Stimulated activated CD8-positive, alpha-beta memory T cell treated with anti-CD3 and anti-CD28 coated beads, Interleukin-4, amount 100 ng/mL, for 48 hours (primary cell): Measurements from ENCODE around the gene GUCA2A.

Source experiments
- DNase-seq: peaks from one replicate; pipeline ENCODE4 v3.0.0-alpha.2; 2020

Gene GUCA2A

DNA sequence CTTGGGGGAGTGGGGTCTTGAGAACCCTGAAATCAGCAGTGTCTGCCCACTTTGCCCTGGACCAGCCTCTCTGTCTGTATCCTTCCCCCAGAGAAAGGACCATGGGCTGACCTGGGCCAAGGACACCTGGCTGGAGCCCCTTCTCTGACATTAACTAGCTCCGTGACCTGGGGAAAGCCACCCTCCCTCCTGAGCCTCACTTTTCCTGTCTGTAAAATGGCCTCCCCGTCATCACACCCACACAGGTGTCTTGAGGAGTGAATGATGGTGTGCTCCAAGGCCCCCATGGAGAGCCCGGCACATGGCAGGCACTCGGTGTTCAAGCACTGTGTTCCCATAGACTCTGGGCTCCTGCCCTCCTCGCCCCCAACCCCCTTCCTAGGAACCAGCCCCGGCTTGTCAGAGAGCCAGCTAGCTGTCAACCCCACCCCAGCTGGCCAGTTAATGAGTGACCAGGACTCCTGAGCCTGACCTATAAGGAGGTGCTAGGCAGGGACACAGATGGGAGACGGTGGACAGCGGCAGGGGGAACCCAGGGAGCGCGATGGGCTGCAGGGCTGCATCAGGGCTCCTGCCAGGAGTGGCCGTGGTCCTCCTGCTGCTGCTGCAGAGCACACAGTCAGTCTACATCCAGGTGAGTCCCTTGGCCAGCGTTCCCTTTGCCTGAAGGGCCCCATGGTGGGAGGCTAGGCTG, 11.5 kb downstream of the GUCA2A start, which contains the start of gene GUCA2B:
GUCA2B (plus strand) TSS at position 504 of the 694 bp plus-strand sequence; CDS start at position 545, 41 bp downstream.
- no peak for DNase-seq

DNA sequence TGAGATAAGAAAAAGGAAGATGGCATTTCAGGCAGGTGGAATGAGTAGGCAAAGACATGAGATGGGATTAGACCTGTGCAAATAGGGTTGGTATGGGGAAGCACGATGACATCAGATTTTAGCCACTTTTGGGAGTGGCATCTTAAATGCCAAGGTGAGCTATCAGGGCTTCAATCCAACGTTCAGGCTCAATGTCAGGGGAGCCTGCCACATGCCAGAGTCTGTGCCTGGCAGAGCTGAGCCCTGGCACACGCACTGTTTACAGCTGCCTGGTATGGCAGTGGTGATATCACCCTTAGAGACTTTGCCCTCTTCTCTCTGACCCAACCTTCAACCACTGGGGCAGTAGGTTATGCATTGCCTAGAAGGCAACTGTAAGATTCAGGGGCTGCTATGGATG, 12.4 kb downstream of the GUCA2A start:
- DNase-seq = no peak

DNA sequence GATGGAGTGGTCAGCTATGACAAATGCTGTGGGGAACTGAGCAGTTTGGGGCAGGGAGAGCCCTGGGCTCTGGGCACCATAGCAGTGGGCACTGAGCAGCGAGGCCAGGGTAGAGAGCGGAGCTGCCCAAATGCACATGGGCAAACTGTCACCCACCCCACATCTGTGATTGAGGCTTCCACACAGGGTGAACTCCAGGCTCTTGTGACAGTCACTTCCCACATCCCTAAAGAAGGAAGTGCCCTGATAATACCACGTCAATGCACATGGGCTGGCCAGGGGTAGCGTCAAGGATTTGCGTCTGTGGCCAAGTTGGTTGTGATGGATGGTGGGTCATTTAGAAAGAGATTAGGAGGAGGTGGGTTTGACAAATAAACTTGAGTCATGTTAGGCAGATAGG, 13.9 kb downstream of the GUCA2A start:
- no peak for DNase-seq

DNA sequence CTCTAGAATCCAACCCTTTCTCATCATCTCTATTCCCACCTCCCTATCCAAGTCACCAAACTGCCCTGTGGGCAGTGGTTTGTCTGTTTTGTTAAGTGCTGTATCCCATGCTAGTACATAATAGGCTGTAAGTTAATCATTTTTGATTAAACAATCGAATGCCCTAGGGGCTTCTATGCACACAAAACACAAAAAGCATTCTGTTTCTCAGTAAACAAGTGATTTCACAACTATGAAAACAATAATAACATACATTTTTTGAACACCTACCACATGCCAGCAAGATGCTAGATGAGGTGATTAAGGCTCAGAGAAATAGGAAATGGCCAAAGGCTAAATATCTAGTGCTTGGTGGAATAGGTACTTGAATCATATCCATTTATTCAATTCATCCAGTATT, 16.4 kb downstream of the GUCA2A start:
- DNase-seq = no peak

DNA sequence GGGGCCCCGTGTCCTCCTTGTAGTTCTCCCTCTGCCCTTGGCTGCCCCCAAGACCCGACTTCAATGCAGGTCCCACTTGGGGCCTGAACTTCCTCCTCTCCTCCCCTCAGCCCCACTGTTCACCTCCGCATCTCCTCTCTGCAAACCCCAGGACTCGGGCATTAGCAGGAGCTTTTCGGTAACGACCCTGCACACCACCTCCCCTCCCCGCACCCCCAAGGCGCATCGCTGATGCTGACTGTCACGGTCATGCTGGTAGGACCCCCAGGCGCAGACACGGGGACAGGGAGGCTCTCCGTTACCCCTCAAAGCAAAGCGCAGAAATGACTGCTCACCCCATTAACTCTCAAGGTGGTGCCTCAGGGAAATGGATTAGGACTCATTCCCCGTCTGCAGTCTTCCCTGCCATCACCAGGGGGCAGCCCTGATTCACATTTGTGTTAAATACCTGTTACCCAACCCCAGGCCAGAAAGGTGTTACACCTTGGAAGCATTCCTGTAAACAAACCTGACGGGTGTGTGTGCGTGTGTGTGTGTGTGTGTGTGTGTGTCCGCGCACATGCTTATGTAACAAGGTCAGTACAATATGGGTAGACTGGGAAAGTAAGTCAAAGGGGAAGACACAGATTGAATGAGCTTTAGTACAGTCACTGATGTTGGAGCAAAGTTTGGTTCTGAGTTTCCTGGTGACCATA, 17.8 kb downstream of the GUCA2A start:
- peak; percentile 84 for DNase-seq

DNA sequence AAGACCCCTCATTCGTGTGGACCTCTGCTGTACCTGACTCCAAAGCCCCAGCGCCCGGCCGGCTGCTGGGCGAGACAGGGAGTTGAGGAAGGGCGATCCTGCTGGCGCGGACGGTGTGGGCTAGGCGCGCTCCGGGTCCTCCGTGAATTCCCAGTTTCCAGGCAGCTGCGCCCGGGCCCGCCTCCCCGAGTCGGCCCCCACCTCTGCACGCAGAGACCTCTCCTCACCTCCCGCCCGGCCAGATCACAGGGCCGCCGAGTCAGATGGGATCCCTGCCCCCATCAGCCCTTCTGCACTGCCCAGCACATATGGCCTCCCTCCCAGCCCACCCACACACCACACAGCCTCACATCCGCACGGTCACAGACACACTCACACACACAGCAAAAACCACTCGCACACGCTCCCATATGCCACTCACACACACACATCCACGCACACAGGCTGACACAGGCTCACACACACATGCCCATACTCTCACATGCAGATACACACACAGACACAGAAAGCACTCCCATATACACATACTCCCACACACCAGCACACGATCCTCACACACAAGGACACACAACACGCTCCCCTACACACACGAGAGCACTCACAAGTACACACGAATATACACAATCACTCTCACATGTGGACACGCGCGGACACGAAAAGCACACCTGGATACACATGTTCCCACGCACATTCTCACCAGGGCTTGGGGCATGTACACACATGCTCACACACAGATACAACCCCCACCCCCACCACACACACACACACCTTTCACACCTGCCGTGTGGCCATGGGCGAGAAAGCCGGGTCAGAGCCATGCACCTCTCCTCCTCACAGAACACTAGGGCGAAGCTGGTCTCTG, 18.6 kb downstream of the GUCA2A start:
- no peak for DNase-seq

DNA sequence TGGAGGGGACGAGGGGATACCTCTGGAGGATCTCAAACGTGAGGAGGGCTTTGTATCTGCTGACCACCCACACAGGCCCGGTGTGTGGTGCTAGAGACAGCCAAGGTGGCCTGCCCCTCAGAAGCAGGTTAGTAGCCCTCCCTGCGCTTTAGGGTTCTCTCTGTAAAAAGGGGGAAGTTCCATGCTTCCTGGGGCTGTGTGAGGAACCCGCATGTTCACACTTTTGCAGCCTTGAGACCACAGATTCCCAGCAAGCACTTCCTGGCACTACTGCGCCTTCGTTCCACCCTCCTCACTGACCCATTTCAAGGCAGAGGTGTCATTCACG, 19.2 kb downstream of the GUCA2A start:
- DNase-seq = no peak

DNA sequence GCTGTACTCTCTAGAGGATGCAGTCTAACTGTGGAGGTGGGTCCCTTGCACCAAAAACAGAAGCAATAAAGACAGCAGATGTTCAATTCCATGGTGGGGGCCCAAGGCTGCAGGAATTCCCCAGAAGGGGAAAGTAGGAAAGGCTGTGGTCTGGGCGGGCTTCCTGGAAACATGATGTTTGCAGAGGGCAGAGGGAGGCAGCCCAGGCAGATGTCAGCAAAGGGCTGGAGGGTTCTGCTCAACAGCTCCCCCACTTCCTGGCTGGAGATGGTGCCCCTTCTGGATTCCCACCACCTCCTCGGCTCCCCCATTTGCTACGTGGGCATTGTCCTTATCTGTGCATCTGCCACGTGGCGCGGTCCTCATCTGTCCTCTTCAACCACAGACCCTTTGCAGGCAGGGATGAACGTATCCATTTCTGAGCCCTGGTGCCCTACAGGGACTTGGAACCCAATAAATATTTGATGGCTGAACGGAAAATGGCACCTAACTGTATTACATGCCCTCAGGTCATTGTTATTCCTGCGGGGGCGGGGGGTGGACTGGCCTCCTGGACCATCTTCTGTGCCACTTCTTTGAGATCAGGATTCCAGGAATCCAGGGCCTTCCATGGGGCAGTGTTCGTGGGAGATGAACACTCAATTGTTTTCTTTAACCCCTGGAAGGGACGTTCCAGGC, 19.7 kb downstream of the GUCA2A start:
- DNase-seq = no peak

DNA sequence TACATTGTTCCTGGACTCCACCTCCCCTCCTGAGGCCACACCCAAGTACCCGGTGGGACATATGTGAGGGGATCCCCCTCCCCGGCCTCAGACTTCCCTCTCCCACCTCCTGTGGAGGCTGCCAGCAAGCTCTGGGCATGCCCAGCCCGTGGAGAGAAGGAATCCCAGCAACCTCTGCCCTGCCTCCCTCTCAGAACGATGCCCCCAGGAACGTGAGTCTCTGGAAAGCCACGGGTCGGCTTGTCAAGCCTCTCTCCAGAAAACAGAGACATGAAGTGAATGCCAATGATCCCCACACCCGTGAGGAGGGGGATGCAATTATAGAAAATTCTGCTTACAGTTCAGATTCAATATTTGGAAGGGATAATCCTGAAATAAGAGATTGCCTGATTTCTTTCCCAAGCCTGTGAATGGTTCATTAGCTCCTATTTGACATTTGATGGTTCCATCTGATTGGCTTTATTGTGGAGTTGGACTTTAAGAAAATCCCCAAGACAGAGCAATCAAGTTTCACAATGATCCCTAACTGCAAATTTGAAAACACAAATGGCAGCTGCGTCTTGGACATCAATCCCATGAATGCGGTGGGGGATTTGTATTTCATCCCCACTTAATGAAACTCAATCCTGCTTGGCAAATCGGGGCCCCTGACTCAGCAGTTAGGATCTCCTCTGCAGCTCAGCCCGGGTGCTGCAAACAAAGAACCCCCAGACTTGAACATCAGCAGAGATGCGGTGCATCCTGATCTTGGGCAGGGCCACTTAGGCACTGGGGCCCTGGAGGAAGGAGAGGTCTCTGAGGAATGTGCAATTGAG, 20.4 kb downstream of the GUCA2A start:
- DNase-seq = no peak

DNA sequence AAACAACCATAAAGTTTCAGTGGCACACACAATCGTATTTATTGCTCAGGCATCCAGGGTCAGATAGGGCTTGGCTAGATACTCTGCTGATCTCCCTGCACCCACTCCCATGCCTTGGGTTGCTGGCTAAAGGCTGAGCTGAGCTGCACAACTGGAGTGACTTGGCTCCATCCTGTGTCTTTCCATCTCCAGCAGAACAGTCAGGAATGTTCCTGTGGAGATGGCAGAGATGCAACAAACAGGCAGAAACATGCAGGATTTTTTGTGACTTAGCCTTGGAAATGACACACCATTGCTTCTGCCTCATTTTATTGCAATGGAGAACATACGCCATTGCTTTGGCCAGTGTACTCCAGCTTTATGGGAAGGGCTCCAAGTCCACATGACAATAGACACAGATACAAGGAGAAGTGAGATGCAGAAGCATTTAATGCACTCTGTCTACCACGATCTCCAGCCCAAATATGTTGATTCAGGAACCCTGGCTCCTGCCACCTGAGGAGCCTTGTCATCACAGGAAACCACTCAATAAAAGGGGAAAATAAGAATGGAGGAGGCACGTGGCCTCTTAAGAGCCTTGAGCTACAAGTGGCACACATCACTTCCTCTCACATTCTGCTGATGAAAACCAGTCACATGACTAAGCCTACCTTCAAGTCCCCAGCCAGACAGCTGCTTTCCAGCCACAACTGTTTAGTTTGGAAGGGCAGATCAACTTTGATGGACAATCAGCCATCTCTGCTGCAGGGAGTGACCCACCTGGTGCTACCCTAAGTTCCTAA, 21.5 kb downstream of the GUCA2A start:
- no peak for DNase-seq

DNA sequence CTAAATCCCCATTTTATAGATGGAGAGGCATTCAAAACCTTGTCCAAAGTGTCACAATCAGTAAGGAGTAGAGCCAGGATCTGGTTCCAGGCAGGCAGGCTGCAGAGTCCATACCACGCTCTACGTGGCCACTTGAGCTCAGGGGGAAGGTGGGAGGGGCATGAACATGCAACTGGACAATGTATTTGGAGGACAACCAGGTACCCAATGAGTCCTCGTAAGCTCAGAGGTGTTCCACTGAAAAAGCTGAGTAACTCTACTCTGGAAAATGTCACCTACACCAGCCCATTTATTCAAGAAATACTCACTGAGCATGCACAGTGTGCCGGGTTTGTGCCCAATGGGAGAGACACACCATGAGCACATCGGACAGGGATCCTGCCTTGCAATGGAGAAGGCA, 22.6 kb downstream of the GUCA2A start:
- DNase-seq = no peak

DNA sequence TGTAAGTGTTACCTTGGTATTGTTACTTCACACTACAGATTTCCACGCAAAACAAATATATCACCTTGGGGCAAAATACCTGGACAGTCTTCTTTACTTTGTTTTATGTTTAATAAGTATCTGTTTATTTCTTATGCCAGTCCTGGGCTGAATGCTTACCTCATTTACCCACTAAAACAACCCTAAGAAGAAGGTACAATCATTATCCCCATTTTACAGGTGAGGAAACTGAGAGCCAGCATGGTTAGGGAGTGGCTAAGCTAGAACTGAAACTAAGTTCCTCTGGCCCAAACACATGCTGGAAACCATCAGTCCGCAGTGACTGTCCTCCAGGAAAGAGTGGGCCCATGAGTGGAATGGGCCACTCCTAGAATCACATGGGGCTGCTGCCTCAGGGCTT, 24.4 kb downstream of the GUCA2A start:
- no peak for DNase-seq

DNA sequence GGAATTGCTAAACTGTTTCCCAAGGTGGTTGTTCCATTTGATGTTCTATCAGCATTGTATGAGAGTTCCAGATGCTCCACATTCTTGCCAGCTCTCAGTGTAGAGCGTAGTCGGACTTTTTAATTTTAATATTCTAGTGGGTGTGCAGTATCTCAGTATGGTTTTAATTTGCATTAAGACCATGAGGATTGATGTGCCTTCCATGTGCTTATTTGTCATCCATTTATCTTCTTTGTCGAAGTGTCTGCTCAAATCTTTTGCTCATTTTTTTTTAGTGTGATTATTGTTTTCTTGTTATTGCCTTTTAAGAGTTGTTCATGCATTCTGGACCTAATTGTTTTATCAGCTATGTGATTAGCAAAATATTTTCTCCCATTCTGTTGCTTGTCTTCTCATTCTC, 25.1 kb downstream of the GUCA2A start:
- no peak for DNase-seq

DNA sequence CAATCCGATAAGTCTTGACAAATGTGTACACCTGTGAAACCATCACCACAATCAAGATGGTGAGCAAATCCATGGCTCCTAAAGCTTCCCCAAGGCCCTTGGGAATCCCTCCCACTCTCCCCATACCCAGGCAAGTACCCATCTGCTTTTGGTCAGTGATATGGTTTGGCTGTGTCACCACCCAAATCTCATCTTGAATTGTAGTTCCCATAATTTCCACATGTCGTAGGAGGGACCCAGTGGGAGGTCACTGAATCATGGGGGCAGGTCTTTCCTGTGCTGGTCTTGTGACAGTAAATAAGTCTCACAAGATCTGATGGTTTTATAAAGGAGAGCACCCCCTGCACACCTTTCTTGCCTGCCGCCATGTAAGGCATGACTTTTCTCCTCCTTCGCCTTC, 26.0 kb downstream of the GUCA2A start:
- DNase-seq = no peak

DNA sequence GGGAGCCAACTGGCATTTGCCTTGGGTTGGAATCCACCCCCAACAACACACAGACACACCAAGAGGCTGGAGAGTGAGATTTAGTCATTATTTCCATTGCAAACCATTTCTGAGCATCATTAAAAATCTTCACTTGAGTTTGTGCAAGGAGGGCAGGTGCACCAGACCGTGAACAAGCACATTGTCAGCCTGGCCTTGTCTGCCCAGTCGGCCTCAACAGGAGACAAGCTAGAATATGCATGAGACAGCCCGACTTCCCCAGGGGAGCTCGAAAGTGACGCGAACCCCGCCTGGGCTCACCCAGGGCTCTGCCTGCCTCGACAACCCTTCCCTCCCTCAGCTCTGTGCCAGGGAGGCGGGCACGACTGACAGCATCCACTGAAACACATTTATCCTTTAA, 26.8 kb downstream of the GUCA2A start:
- DNase-seq = no peak

DNA sequence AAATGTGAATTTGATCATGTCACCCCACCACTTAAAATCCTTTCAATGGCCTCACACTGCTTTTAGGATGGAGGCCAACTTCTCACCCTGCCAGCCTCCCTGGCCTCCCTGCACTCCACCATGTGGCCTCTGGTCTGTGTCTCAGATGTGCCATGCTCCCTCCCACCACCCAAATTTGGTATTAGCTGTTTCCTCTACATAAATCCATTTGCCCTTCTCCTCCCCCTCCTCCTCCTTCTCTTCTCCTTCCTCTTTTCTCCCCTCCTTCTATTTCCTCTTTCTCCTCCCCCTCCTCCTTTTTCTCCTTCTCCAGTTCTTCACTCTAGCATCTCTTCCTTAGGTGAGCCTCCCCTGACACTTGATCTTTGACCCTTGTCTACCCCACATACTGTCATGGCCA, 28.1 kb downstream of the GUCA2A start:
- no peak for DNase-seq

DNA sequence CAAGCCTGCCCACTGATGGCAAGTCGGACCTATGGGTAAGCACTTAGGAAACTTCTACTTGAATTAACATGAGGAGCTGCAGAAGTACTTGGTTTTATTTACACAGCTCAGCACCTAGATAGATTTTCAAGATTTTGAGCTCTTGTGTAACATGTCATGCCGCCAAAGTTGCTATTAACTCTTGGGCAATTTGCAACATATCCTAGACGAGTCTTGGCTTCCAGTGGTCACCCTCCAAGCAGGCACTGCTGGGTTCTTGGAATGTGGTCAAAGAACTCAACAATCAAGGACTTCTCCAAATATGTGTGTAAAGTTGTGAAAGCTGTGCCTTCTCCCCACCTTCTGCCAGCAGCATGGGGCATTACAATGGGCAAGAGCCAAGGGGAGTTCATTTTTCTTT, 29.1 kb downstream of the GUCA2A start:
- no peak for DNase-seq

DNA sequence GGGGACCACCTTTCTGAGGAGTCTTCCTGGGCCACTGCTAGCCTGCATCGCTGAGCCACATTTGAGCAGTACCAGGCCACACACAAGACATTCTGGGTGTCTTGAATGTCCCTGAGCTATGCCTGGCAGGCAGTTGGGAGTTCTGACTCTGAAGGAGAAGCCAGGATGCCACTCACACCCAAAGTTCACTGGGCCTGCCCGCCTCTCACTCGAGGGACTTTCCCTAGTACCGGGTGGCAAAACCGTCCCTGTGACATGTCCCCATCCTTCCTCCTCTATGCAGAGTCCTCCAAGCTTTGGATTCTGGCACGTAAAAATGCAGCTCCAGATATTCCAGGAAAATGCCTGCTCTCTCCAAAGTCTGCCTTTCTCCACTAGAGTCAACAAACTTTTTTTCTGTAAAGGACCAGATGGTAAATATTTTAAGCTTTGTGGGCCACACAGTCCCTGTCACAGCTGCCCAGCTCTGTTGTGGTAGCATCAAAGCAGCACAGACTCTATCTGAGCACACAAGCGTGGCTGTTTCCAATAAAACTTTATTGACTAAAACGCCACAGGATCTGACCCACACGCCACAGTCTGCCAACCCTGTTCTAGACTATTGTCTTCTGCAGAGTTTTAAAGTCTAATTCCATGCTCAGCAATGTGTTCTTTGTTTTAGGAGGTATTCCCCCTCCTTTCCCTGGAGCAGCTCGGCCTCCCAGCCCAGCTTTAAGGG, 30.6 kb downstream of the GUCA2A start:
- DNase-seq = no peak

DNA sequence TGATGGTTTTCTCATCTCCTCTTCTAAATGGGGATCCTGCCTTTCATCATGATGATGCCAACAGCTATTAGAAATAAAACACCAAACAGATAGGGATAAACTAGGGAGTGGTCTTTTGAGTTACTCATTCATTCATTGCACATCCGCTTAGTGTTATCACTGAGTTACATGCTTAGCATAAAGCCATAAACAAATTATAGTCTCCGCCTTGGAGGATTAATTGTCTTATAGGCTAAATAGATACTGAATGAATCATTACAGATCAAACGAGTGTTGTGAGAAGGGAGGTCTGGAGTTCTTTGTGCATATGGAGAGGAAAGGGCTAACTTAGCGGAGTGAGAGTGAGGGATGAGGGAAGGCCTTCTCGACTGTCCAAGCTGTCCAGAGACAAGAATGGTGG, 31.2 kb downstream of the GUCA2A start:
- DNase-seq = no peak

DNA sequence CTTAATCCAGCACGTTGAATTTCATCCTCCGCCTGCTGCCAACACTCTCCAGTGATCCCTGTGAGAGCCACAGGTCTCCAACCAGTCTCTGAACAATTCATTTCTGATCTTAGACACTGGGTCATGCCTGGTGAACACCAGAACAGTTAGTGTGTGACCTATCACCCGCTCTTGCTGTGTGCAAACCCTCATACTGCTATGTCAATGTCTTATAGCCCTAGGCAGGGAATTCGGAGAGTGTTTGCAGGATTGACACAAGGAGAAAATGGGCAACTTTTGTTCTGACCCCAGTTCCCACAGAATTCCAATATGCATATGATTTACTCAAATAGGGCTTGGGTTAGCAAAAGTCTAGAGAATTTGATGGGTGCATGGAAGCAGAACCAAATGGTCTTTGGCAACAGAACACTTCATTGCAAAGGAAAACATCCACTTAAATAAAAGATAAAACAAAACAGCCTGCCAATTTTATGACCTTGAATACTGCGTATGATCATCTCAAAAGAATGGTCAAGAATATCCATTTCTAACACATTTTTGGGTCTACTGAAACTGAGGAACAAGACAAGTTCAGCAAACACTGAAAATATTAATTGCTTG, 34.4 kb downstream of the GUCA2A start:
- DNase-seq = no peak

DNA sequence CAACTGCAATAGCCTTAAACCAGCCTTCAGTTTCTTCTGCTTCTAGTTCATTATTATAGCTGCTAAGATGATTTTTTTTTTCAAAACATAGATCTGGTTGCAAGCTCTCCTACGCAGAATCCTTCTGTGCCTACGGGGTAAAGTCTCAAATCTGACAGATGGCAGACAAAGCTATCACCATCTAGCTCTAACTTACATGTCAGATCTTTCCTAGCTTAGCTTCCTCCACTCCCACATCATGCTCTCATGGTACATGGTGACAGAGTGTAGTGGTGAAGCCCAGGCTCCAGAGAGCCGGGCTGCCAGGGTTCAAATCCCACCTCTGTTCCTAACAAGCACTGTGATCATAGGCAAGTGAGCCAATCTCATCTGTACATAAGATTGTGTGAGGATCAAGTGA, 35.6 kb downstream of the GUCA2A start:
- no peak for DNase-seq
